ENCODE data around the gene SERPINB4.

SERPINB4 gene

GRCh38 chr18:63626431-63626830, 17.6 kb downstream of the SERPINB4 start:
- DNase-seq = no peak

GRCh38 chr18:63624863-63625262, 19.2 kb downstream of the SERPINB4 start:
- DNase-seq = no peak

GRCh38 chr18:63619661-63620060, 24.4 kb downstream of the SERPINB4 start:
- no peak for DNase-seq

- DNase-seq = no peak
Measured at GRCh38 chr18:63617915-63618234, 26.2 kb downstream of the SERPINB4 start.

- DNase-seq = no peak
Measured at GRCh38 chr18:63617049-63617914, 26.8 kb downstream of the SERPINB4 start.

- DNase-seq = no peak
Measured at GRCh38 chr18:63613420-63613819, 30.6 kb downstream of the SERPINB4 start.

GRCh38 chr18:63606526-63606925, 37.5 kb downstream of the SERPINB4 start:
- DNase-seq = no peak

- DNase-seq = no peak
Measured at GRCh38 chr18:63604791-63605567, 39.1 kb downstream of the SERPINB4 start.

GRCh38 chr18:63603772-63604171, 40.3 kb downstream of the SERPINB4 start:
- no peak for DNase-seq

- no peak for DNase-seq
Measured at GRCh38 chr18:63603355-63603754, 40.7 kb downstream of the SERPINB4 start.

- no peak for DNase-seq
Measured at GRCh38 chr18:63596964-63597363, 47.1 kb downstream of the SERPINB4 start.

- DNase-seq = no peak
Measured at GRCh38 chr18:63592471-63592870, 51.6 kb downstream of the SERPINB4 start.

- no peak for DNase-seq
Measured at GRCh38 chr18:63591725-63592124, 52.3 kb downstream of the SERPINB4 start.

- DNase-seq = no peak
Measured at GRCh38 chr18:63590966-63591695, 52.9 kb downstream of the SERPINB4 start.

- DNase-seq = peak; percentile 3
Measured at GRCh38 chr18:63590373-63590772, 53.7 kb downstream of the SERPINB4 start.

- no peak for DNase-seq
Measured at GRCh38 chr18:63588909-63589308, 55.1 kb downstream of the SERPINB4 start.

All from hematopoietic multipotent progenitor cell treated with erythropoietin and hydrocortisone succinate and interleukin-3 and kit ligand, for 8 days (in vitro differentiated cells).